Fibroblast of lung (primary cell): ENCODE measurements around the gene HIP1. TPM values are rescaled to one million over a fixed set of nuclear protein-coding genes. Genes with fewer than 3 reads are reported as not detected.

Experiments used
- DNase-seq, 2 donors: peaks; one replicate each; pipeline versions ENCODE4 v3.0.0 to v3.0.0-alpha.2; 2010; ENCODE audit warnings: low read depth in 2 of 2
- H2AFZ ChIP-seq: 2 replicates; pipeline ENCODE4 v1.5.1; 2012; ENCODE audit warnings: low read length, control low read depth, inconsistent platforms
- H3K27ac ChIP-seq: 2 replicates; pipeline ENCODE4 v1.5.1; 2011; ENCODE audit warnings: low read length, control low read depth; ENCODE audit not compliant: insufficient read depth
- H3K27me3 ChIP-seq: 2 replicates; pipeline ENCODE4 v1.5.1; 2011; ENCODE audit warnings: mild to moderate bottlenecking, low read length; ENCODE audit not compliant: control insufficient read depth, insufficient read depth
- H3K36me3 ChIP-seq: 2 replicates; pipeline ENCODE4 v1.5.1; 2011; ENCODE audit warnings: low read length; ENCODE audit not compliant: control insufficient read depth, insufficient read depth
- H3K4me1 ChIP-seq: 2 replicates; pipeline ENCODE4 v1.5.1; 2011; ENCODE audit warnings: low read length; ENCODE audit not compliant: control insufficient read depth, insufficient read depth; ENCODE audit errors: extremely low read depth
- H3K4me2 ChIP-seq: 2 replicates; pipeline ENCODE4 v1.5.1; 2011; ENCODE audit warnings: low read length, control low read depth; ENCODE audit not compliant: insufficient read depth; ENCODE audit errors: extremely low read depth
- H3K4me3 ChIP-seq, 4 experiments: fragments of 200-600 bp in 1 of 4; sonication (generic) in 1 of 4; replicated peaks in 1 of 4; 2 replicates each; pipeline ENCODE4 v1.5.1; 2011 to 2016; ENCODE audit warnings: low read length in 4 of 4, low read depth in 3 of 4, mild to moderate bottlenecking in 3 of 4, control low read depth in 2 of 4, inconsistent platforms in 1 of 4, mixed read lengths in 1 of 4; ENCODE audit not compliant: insufficient read depth in 1 of 4; ENCODE audit errors: control extremely low read depth in 1 of 4
- H3K79me2 ChIP-seq: 2 replicates; pipeline ENCODE4 v1.5.1; 2012; ENCODE audit warnings: mild to moderate bottlenecking, low read length, inconsistent platforms; ENCODE audit not compliant: control insufficient read depth, insufficient read depth
- H3K9ac ChIP-seq: 2 replicates; pipeline ENCODE4 v1.5.1; 2011; ENCODE audit warnings: mild to moderate bottlenecking, low read length, control low read depth; ENCODE audit not compliant: insufficient read depth
- H3K9me3 ChIP-seq: 2 replicates; pipeline ENCODE4 v1.5.1; 2012; ENCODE audit warnings: low read depth, low read length; ENCODE audit not compliant: control insufficient read depth, insufficient read depth
- H4K20me1 ChIP-seq: 2 replicates; pipeline ENCODE4 v1.5.1; 2011; ENCODE audit warnings: low read length; ENCODE audit not compliant: control insufficient read depth, insufficient read depth; ENCODE audit errors: extremely low read depth
- CTCF ChIP-seq, 2 donors: IDR thresholded peaks in 1 of 2; conservative IDR thresholded peaks in 1 of 2; 1 replicate in 1 of 2; 2 replicates in 1 of 2; pipeline ENCODE4 v1.5.1; 2011 to 2012; ENCODE audit warnings: low read length in 2 of 2, control low read depth in 1 of 2, inconsistent platforms in 1 of 2, low read depth in 1 of 2, mild to moderate bottlenecking in 1 of 2
- EZH2 ChIP-seq: IDR thresholded peaks from 2 replicates; pipeline ENCODE4 v1.5.1; 2012; ENCODE audit warnings: low read length, control low read depth, mild to moderate bottlenecking; ENCODE audit errors: missing control alignments
- polyA plus RNA-seq, 2 donors: library from polyadenylated mRNA; depleted of rRNA in 1 of 2; stranded (reverse) in 1 of 2; unstranded in 1 of 2; fragments of >200 nt; gene quantifications; 2 replicates each; pipeline ENCODE4 v1.2.1, GENCODE V29; 2011 to 2012; ENCODE audit warnings: missing spikeins in 1 of 2
- total RNA-seq: library from RNA; depleted of rRNA; stranded (reverse); fragments of >200 nt; gene quantifications from 2 replicates; pipeline ENCODE4 v1.2.1, GENCODE V29; 2014

Gene HIP1
- total and polyA plus RNA-seq, 2 donors (not counting 1 experiment from before 2014, with no cell fraction given), result 27.2 to 31.3 TPM

GRCh38 chr7:75656740-75657139, 82.0 kb downstream of the HIP1 start:
- DNase-seq, result no peak
- H4K20me1 ChIP-seq, result no peaks in the 10 kb centered on the region

DNA sequence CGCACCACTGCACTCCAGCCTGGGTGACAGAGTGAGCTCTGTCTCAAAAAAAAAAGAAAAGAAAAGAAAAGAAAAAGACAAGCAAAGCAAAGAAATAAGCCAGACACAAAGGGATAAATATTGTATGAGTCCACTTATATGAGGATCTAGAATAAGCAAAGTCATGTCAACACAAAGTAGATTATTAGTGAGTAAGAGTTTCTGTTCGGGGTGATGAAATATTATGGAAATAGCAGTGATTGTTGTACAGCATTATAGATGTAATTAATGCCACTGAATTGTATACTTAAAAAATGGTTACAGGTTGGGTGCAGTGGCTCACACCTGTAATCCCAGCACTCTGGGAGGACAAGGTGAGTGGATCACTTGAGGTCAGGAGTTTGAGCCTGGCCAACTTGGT, 83.2 kb downstream of the HIP1 start:
- no peak overlapping the region for H3K9ac ChIP-seq
- H3K4me1 ChIP-seq, result peaks cover 2% of the 10 kb centered on the region

More at GRCh38 chr7:75656740-75657139, 82.0 kb downstream of the HIP1 start:
- no peak overlapping the region for H3K4me2 ChIP-seq
- H3K4me3 ChIP-seq, result no peak overlapping the region
- peaks cover 2% of the 10 kb centered on the region for H3K4me1 ChIP-seq
- H3K36me3 ChIP-seq, result no peaks in the 10 kb centered on the region
- TF ChIP-seq EZH2 (no peak), CTCF (conservative IDR thresholded peaks at IDR 0.05 in 1 of 2, IDR thresholded peaks at IDR 0.05 in 1 of 2; ENCODE audit: low read depth in 1 of 2, low read length in 2 of 2) (no peak)
- H3K27me3 ChIP-seq, result no peaks in the 10 kb centered on the region
- H3K9ac ChIP-seq, result no peak overlapping the region
- no peaks in the 10 kb centered on the region for H3K79me2 ChIP-seq
- no peaks in the 10 kb centered on the region for H3K9me3 ChIP-seq
- no peak overlapping the region for H3K27ac ChIP-seq
- no peak overlapping the region for H2AFZ ChIP-seq

DNA sequence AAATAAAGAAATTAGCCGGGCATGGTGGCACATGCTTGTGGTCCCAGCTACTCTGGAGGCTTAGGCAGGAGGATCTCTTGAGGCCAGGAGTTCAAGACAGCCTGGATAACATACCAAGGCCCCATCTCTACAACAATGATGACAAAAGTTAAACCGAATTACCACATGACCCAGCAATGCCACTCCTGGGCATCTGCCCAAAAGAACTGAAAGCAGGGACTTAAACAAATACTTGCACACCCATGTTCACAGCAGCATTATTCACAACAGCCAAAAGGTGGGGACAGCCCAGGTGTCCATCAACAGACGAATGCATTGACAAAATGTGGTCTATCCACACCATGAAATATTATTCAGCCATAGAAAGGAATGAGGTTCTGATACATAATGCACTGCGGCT, 83.9 kb downstream of the HIP1 start:
- no peak for DNase-seq
- Histone ChIP-seq H3K4me2 (no peak overlapping the region), H3K4me3 (no peak overlapping the region), H3K9ac (no peak overlapping the region), H3K27me3 (no peaks in the 10 kb centered on the region), H3K9me3 (no peaks in the 10 kb centered on the region), H3K27ac (no peak overlapping the region), H4K20me1 (no peaks in the 10 kb centered on the region), H3K4me1 (peaks cover 2% of the 10 kb centered on the region), H3K36me3 (no peaks in the 10 kb centered on the region), H2AFZ (no peak overlapping the region), H3K79me2 (no peaks in the 10 kb centered on the region)
- TF ChIP-seq EZH2, result no peak
- TF ChIP-seq CTCF (conservative IDR thresholded peaks at IDR 0.05 in 1 of 2, IDR thresholded peaks at IDR 0.05 in 1 of 2; ENCODE audit: low read depth in 1 of 2, low read length in 2 of 2), result no peak

More for the DNA sequence above, 83.2 kb downstream of the HIP1 start:
- Histone ChIP-seq H3K79me2 (no peaks in the 10 kb centered on the region), H3K4me3 (no peak overlapping the region), H3K27ac (no peak overlapping the region), H3K27me3 (no peaks in the 10 kb centered on the region), H3K4me2 (no peak overlapping the region), H4K20me1 (no peaks in the 10 kb centered on the region), H3K9me3 (no peaks in the 10 kb centered on the region), H2AFZ (no peak overlapping the region), H3K36me3 (no peaks in the 10 kb centered on the region)
- TF ChIP-seq EZH2 (no peak), CTCF (conservative IDR thresholded peaks at IDR 0.05 in 1 of 2, IDR thresholded peaks at IDR 0.05 in 1 of 2; ENCODE audit: low read depth in 1 of 2, low read length in 2 of 2) (no peak)
- peak in 1 of 2 donors; percentile 33 for DNase-seq
